ENCODE data around the gene COMMD6. TPM values are rescaled to one million over a fixed set of nuclear protein-coding genes. Genes with fewer than 3 reads are reported as not detected.

Gene COMMD6
- total RNA-seq, 1 donor from 2014 or later, result 28.2 TPM

DNA sequence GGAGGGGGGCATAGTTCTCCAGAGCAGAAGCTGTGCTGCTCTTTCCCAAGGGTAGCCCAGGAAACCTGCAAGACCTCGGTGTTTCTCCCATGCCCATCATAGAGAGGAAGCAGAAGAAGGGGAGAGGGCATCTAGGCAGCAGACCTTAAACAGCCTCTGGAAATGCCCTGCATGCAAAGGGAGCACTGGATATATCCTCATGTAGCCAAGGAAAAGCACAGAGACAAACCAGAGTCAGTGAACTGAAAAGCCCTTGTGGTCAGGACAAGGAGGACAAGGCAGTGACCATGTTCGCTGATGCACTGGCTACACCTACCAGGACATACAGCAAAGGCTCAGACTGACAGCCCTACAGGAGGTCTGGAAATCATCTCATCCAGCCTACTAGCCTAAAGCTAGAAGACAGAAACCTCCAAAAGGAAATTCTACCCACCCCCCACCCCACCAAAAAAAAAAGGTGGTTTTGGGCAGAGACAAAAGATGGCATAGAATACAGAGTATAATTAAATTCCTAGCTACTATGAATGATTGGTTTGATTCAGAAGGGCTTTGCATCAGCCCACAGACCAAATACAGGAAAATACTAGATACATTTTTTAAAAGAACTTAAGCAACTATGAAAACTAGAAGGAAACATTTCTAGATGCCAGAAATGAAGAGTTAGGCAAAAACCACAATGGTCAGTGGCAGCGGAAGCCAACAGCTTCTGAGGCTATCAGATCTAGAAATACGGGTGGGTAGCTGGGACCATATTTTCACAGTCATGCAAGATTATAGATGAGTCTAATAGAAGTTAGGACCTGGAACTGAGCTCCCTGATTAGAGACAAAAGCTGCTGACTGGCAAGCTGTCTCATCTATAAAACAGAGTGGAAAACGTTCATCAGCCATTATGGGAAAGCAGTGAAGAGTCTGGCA, 51.2 kb downstream of the COMMD6 start:
- Histone ChIP-seq H3K4me3 (ENCODE audit: low read length in 3 of 3) (no peak overlapping the region), H3K9ac (ENCODE audit: low read depth in 1 of 3, low read length in 3 of 3) (no peak overlapping the region), H3K27ac (ENCODE audit: low read depth, low read length) (no peak overlapping the region), H3K9me3 (ENCODE audit: control insufficient read depth in 3 of 3, low read length in 3 of 3) (no peaks in the 10 kb centered on the region), H3K4me1 (ENCODE audit: control insufficient read depth in 3 of 3, insufficient read depth in 3 of 3, low read length in 3 of 3) (peaks cover 0 to 3% (median 0%) of the 10 kb centered on the region in 3 donors), H3K27me3 (ENCODE audit: control insufficient read depth in 3 of 3, insufficient read depth in 3 of 3, low read length in 3 of 3) (no peaks in the 10 kb centered on the region), H3K36me3 (ENCODE audit: control insufficient read depth in 3 of 3, insufficient read depth in 3 of 3, low read length in 3 of 3) (no peaks in the 10 kb centered on the region)

DNA sequence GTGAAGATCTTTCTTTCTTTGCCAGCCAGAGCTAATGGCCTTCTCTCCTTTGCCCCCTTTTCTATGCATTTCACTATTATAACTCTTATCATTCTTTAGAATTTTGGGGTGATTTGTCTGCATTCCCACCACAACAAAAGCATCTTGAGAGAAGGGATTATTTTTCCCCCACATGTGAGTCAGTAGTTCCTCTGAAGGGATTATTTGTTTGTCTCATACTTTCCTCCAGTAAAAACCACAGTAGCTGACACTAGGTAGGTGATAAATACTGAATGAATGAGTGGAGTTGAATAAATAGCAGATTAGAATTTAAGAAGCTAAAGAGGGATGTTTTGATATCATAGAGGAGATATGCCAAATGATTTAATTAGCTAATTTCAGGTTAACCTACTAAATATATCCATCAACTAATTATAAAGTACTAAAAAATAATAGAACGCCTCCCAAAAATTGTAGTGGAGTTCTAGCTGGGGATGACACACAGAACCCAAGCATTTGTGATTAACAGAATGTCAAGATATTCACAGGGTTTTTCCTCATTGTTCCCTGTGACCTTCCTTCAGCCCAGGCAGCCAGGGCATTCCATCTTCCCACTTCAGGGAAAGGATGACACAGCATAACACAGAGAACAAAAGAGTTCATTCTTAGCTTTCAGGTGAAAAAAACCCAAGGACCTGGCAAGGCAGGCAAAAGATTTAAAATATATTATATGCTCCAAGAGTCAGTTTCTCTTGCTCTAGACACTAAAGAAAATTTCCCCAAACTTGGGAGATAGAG, 52.2 kb downstream of the COMMD6 start:
- Histone ChIP-seq H3K27me3 (ENCODE audit: control insufficient read depth in 3 of 3, insufficient read depth in 3 of 3, low read length in 3 of 3) (no peaks in the 10 kb centered on the region), H3K9ac (ENCODE audit: low read depth in 1 of 3, low read length in 3 of 3) (no peak overlapping the region), H3K4me1 (ENCODE audit: control insufficient read depth in 3 of 3, insufficient read depth in 3 of 3, low read length in 3 of 3) (peaks cover 0 to 7% (median 0%) of the 10 kb centered on the region in 3 donors), H3K4me3 (ENCODE audit: low read length in 3 of 3) (no peak overlapping the region), H3K27ac (ENCODE audit: low read depth, low read length) (no peak overlapping the region), H3K9me3 (ENCODE audit: control insufficient read depth in 3 of 3, low read length in 3 of 3) (no peaks in the 10 kb centered on the region), H3K36me3 (ENCODE audit: control insufficient read depth in 3 of 3, insufficient read depth in 3 of 3, low read length in 3 of 3) (no peaks in the 10 kb centered on the region)

DNA sequence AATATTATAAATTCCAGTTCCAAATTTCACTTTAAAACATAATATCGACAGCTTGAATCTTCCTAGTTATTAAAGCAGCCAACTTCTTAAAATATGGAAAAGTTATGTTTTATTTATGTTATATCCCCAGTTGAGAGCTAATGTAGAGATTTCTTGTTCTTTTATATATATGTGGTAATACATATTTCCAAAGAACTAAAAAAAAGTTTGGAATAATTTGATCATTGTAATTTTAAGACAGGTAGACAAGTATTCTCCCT, 54.9 kb downstream of the COMMD6 start:
- Histone ChIP-seq H3K9ac (ENCODE audit: low read depth in 1 of 3, low read length in 3 of 3) (peak overlapping the region; percentile 76 to 88 (median 82)), H3K4me1 (ENCODE audit: control insufficient read depth in 3 of 3, insufficient read depth in 3 of 3, low read length in 3 of 3) (peaks cover 7 to 12% (median 11%) of the 10 kb centered on the region in 3 donors), H3K27me3 (ENCODE audit: control insufficient read depth in 3 of 3, insufficient read depth in 3 of 3, low read length in 3 of 3) (no peaks in the 10 kb centered on the region), H3K36me3 (ENCODE audit: control insufficient read depth in 3 of 3, insufficient read depth in 3 of 3, low read length in 3 of 3) (no peaks in the 10 kb centered on the region), H3K4me3 (ENCODE audit: low read length in 3 of 3) (peak overlapping the region; percentile 77 to 86 (median 85)), H3K27ac (ENCODE audit: low read depth, low read length) (peak overlapping the region; percentile 83), H3K9me3 (ENCODE audit: control insufficient read depth in 3 of 3, low read length in 3 of 3) (no peaks in the 10 kb centered on the region)

DNA sequence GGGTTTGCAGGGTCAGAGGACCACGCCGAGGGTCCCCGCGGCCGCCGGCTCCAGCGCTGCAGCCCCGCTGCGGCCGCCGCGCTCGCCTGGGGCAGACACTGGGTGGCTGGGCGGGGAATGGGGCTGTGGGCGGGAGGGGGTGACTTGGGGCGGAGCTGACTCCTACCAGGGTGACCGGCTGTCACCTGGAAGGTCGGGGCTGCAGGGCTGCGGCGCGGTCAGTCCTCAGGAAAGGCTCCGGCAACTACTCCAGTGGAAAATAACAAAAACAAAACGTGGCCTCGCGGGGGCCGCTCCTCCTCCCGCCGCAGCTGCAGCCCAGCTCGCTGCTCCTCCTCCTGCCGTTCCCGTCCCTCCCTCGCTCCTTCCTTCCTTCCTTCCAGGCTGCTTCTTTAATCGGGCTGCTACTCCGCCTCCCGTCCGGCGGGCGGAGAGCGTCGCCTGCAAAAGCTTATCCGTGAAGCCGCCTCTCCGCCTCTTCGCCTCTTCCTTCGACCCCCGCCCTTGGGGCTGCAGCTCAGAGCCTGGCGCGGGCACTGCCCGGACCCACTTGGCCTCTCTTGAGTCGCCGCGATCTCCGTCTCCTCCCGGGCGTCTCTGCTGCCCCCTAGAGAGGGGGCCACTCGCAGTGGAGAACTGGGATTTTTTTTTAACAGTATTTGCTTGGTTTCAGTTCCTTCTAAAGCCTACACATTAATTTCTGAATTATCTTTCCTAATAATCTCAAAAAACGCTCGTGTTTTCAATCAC, 55.4 kb downstream of the COMMD6 start, which contains the start of gene TBC1D4:
TSS of gene TBC1D4 (minus strand) at position 100 of the 750 bp plus-strand sequence. CDS start 402 bp downstream, outside the sequence.
- Histone ChIP-seq H3K27me3 (ENCODE audit: control insufficient read depth in 3 of 3, insufficient read depth in 3 of 3, low read length in 3 of 3) (no peaks in the 10 kb centered on the region), H3K9ac (ENCODE audit: low read depth in 1 of 3, low read length in 3 of 3) (peak within 1 kb of the TSS; percentile 76 to 88 (median 82)), H3K9me3 (ENCODE audit: control insufficient read depth in 3 of 3, low read length in 3 of 3) (no peaks in the 10 kb centered on the region), H3K4me1 (ENCODE audit: control insufficient read depth in 3 of 3, insufficient read depth in 3 of 3, low read length in 3 of 3) (peaks cover 7 to 14% (median 13%) of the 10 kb centered on the region in 3 donors), H3K36me3 (ENCODE audit: control insufficient read depth in 3 of 3, insufficient read depth in 3 of 3, low read length in 3 of 3) (no peaks in the 10 kb centered on the region), H3K4me3 (ENCODE audit: low read length in 3 of 3) (peak within 1 kb of the TSS; percentile 85 to 92 (median 86)), H3K27ac (ENCODE audit: low read depth, low read length) (peak within 1 kb of the TSS; percentile 83)

DNA sequence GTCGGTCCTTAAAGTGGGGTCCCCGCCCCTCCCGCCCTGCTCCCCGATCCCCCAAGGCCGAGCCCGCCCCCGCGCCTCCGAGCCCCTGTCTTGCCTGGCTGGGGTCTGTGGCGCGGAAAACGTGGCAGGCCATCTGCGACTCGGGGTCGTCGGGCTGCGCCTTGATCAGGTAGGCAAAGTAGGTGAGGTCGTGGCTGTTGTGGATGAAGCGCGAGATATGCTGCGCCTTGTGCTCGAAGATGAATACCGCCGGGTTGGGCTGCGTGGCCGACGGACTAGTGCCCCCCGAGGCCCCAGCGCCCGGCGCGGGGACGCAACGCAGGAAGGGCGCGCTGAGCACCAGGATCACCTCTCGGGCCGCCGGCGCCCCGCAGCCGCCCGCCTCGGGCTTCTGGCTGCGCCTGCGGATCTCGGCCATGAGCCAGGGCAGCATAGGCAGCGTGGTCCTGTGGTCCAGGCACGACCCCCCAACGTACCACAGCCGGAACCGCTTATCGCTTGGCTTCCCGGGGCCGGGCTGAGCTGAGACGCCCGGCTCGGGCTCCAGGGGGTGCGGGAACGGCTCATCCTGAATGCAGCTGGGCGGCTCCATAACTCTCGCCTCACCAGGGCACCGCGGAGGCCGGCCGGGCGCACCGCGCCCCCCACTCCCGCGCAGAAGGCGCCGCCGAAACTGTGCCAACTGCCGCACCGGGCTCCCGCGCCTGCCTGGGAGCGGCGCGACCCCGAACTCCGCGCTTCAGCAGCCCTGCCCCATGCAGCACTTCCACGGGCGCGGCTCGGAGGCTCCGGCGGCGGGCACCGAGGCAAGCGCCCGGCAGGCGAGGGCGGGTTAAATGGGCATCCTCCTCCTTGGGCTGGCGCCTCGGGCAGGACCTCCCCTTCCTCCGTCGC, 56.2 kb downstream of the COMMD6 start:
- Histone ChIP-seq H3K27ac (ENCODE audit: low read depth, low read length) (peak overlapping the region; percentile 83), H3K9ac (ENCODE audit: low read depth in 1 of 3, low read length in 3 of 3) (peak overlapping the region; percentile 71 to 88 (median 82)), H3K9me3 (ENCODE audit: control insufficient read depth in 3 of 3, low read length in 3 of 3) (no peaks in the 10 kb centered on the region), H3K36me3 (ENCODE audit: control insufficient read depth in 3 of 3, insufficient read depth in 3 of 3, low read length in 3 of 3) (no peaks in the 10 kb centered on the region), H3K4me1 (ENCODE audit: control insufficient read depth in 3 of 3, insufficient read depth in 3 of 3, low read length in 3 of 3) (peaks cover 7 to 18% (median 13%) of the 10 kb centered on the region in 3 donors), H3K27me3 (ENCODE audit: control insufficient read depth in 3 of 3, insufficient read depth in 3 of 3, low read length in 3 of 3) (no peaks in the 10 kb centered on the region), H3K4me3 (ENCODE audit: low read length in 3 of 3) (peak overlapping the region; percentile 85 to 92 (median 86))

GRCh38 chr13:75480671-75481175, 56.9 kb downstream of the COMMD6 start:
- Histone ChIP-seq H3K9ac (ENCODE audit: low read depth in 1 of 3, low read length in 3 of 3) (peak overlapping the region; percentile 81 to 88 (median 88)), H3K4me3 (ENCODE audit: low read length in 3 of 3) (peak overlapping the region; percentile 85 to 92 (median 86)), H3K36me3 (ENCODE audit: control insufficient read depth in 3 of 3, insufficient read depth in 3 of 3, low read length in 3 of 3) (no peaks in the 10 kb centered on the region), H3K27me3 (ENCODE audit: control insufficient read depth in 3 of 3, insufficient read depth in 3 of 3, low read length in 3 of 3) (no peaks in the 10 kb centered on the region), H3K9me3 (ENCODE audit: control insufficient read depth in 3 of 3, low read length in 3 of 3) (no peaks in the 10 kb centered on the region), H3K4me1 (ENCODE audit: control insufficient read depth in 3 of 3, insufficient read depth in 3 of 3, low read length in 3 of 3) (peaks cover 7 to 18% (median 10%) of the 10 kb centered on the region in 3 donors), H3K27ac (ENCODE audit: low read depth, low read length) (peak overlapping the region; percentile 83)

GRCh38 chr13:75479102-75479740, 58.4 kb downstream of the COMMD6 start:
- Histone ChIP-seq H3K36me3 (ENCODE audit: control insufficient read depth in 3 of 3, insufficient read depth in 3 of 3, low read length in 3 of 3) (no peaks in the 10 kb centered on the region), H3K27me3 (ENCODE audit: control insufficient read depth in 3 of 3, insufficient read depth in 3 of 3, low read length in 3 of 3) (no peaks in the 10 kb centered on the region), H3K9ac (ENCODE audit: low read depth in 1 of 3, low read length in 3 of 3) (peak overlapping the region in 2 of 3 donors; percentile 52 to 81), H3K9me3 (ENCODE audit: control insufficient read depth in 3 of 3, low read length in 3 of 3) (no peaks in the 10 kb centered on the region), H3K27ac (ENCODE audit: low read depth, low read length) (peak overlapping the region; percentile 83), H3K4me3 (ENCODE audit: low read length in 3 of 3) (peak overlapping the region; percentile 85 to 92 (median 86)), H3K4me1 (ENCODE audit: control insufficient read depth in 3 of 3, insufficient read depth in 3 of 3, low read length in 3 of 3) (peaks cover 10 to 18% (median 13%) of the 10 kb centered on the region in 3 donors)

- Histone ChIP-seq H3K4me1 (ENCODE audit: control insufficient read depth in 3 of 3, insufficient read depth in 3 of 3, low read length in 3 of 3) (peaks cover 10 to 18% (median 15%) of the 10 kb centered on the region in 3 donors), H3K9ac (ENCODE audit: low read depth in 1 of 3, low read length in 3 of 3) (peak overlapping the region in 1 of 3 donors; percentile 81), H3K36me3 (ENCODE audit: control insufficient read depth in 3 of 3, insufficient read depth in 3 of 3, low read length in 3 of 3) (no peaks in the 10 kb centered on the region), H3K4me3 (ENCODE audit: low read length in 3 of 3) (peak overlapping the region; percentile 85 to 92 (median 86)), H3K27me3 (ENCODE audit: control insufficient read depth in 3 of 3, insufficient read depth in 3 of 3, low read length in 3 of 3) (no peaks in the 10 kb centered on the region), H3K27ac (ENCODE audit: low read depth, low read length) (peak overlapping the region; percentile 83), H3K9me3 (ENCODE audit: control insufficient read depth in 3 of 3, low read length in 3 of 3) (no peaks in the 10 kb centered on the region)
Observed at GRCh38 chr13:75478659-75479058, 59.0 kb downstream of the COMMD6 start.

All from skeletal muscle tissue (tissue), 4 donors.